ENCODE results near the gene CALML3.

CALML3 gene

GRCh38 chr10:5564537-5565204 lies 39.9 kb downstream of the CALML3 start:
- no peak overlapping the region for H3K4me3 ChIP-seq (ENCODE audit: low read length)
- TF ChIP-seq CTCF (conservative IDR thresholded peaks at IDR 0.05; ENCODE audit: low read length), result no peak
- no peak for DNase-seq (ENCODE audit: low read depth)

GRCh38 chr10:5565205-5565545 lies 40.4 kb downstream of the CALML3 start:
- no peak overlapping the region for H3K4me3 ChIP-seq (ENCODE audit: low read length)
- DNase-seq (ENCODE audit: low read depth), result no peak
- TF ChIP-seq CTCF (conservative IDR thresholded peaks at IDR 0.05; ENCODE audit: low read length), result no peak

- no peak overlapping the region for H3K4me3 ChIP-seq (ENCODE audit: low read length)
- no peak for TF ChIP-seq CTCF (conservative IDR thresholded peaks at IDR 0.05; ENCODE audit: low read length)
- DNase-seq (ENCODE audit: low read depth), result peak; percentile 82
Measured at GRCh38 chr10:5565671-5566581, 41.2 kb downstream of the CALML3 start.

- H3K4me3 ChIP-seq (ENCODE audit: low read length), result no peak overlapping the region
- no peak for DNase-seq (ENCODE audit: low read depth)
Measured at GRCh38 chr10:5566614-5567013, 41.9 kb downstream of the CALML3 start.

GRCh38 chr10:5567477-5567876 lies 42.7 kb downstream of the CALML3 start:
- no peak overlapping the region for H3K4me3 ChIP-seq (ENCODE audit: low read length)
- DNase-seq (ENCODE audit: low read depth), result no peak

More at GRCh38 chr10:5566614-5567013, 41.9 kb downstream of the CALML3 start:
- no peak for TF ChIP-seq CTCF (conservative IDR thresholded peaks at IDR 0.05; ENCODE audit: low read length)

GRCh38 chr10:5568984-5569383 lies 44.2 kb downstream of the CALML3 start:
- H3K4me3 ChIP-seq (ENCODE audit: low read length), result no peak overlapping the region
- TF ChIP-seq CTCF (conservative IDR thresholded peaks at IDR 0.05; ENCODE audit: low read length), result no peak
- DNase-seq (ENCODE audit: low read depth), result no peak

More at GRCh38 chr10:5567477-5567876, 42.7 kb downstream of the CALML3 start:
- no peak for TF ChIP-seq CTCF (conservative IDR thresholded peaks at IDR 0.05; ENCODE audit: low read length)

GRCh38 chr10:5569568-5569967 lies 44.8 kb downstream of the CALML3 start:
- H3K4me3 ChIP-seq (ENCODE audit: low read length), result no peak overlapping the region
- no peak for DNase-seq (ENCODE audit: low read depth)
- TF ChIP-seq CTCF (conservative IDR thresholded peaks at IDR 0.05; ENCODE audit: low read length), result no peak
